ENCODE data around the gene APOL5. TPM values are rescaled to one million over a fixed set of nuclear protein-coding genes. Genes with fewer than 3 reads are reported as not detected.
"Not testable (repeated sequence)": the region's sequence is repeated elsewhere in the genome, so short reads cannot be mapped to it uniquely, and the experiment has no call there.

APOL5 gene
- not detected for total RNA-seq

DNA sequence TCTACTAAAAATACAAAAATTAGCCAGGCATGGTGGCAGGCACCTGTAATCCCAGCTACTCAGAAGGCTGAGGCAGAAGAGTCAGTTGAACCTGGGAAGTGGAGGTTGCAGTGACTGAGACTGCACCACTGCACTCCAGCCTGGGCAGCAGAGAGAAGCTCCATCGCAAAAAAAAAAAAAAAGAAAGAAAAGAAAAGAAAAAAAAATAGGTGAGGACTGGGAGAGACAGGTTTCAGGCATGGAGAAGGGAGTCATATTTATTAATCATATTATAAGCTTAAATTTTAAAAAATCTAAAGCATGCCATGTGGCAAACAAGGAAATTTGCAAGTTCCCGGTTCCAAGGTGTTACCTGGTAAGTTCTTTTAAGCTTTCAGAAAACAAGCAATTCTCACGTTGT, at the start of gene APOL5:
Gene APOL5 (plus strand): TSS at position 301 of the 400 bp plus-strand sequence. CDS start 0 bp downstream, at position 301.
- CTCF ChIA-PET: interaction anchor here (0.6 kb wide), 1 partner anchor 157 kb away, joined by 3 read pairs; no protein-coding TSS in a partner anchor
- Mint-ChIP-seq H3K4me1 (ENCODE audit: low read depth) (no peaks in the 10 kb centered on the region), H3K27me3 (ENCODE audit: low read depth) (peaks cover 4% of the 10 kb centered on the region), H3K9me3 (peaks cover 5% of the 10 kb centered on the region), H3K36me3 (ENCODE audit: low read depth) (no peaks in the 10 kb centered on the region), H3K4me3 (no peak within 1 kb of the TSS), H3K27ac (no peak within 1 kb of the TSS)
- DNase-seq: no peak
- intact Hi-C loops (cut with micrococcal nuclease): no loop called here

DNA sequence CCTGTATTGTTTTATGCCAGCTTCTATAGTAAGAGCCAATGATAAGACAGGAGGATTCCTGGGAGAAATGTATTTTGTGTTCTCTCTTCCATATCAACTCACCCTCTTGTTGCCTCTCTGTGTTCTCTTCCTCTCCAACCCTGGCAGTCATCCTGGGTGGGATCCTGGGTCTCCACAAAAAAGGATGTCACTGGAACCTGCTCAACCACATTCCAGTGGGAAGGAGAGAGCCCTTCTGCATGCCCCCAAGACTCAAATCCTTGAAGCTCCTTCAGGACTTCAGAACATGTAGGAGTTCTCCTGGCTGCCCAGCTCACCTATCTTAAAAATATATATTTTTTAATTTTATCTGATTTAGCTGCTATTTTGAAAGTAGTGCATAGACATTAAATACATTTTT, 43.3 kb upstream of the APOL5 start:
- Mint-ChIP-seq H3K27me3 (ENCODE audit: low read depth) (no peaks in the 10 kb centered on the region), H3K4me1 (ENCODE audit: low read depth) (peaks cover 12% of the 10 kb centered on the region), H3K27ac (no peak overlapping the region), H3K4me3 (no peak overlapping the region), H3K9me3 (peaks cover 45% of the 10 kb centered on the region), H3K36me3 (ENCODE audit: low read depth) (peaks cover 17% of the 10 kb centered on the region)
- intact Hi-C loops (cut with micrococcal nuclease): no loop called here
- CTCF ChIA-PET: no interaction called here
- DNase-seq: no peak

GRCh38 chr22:35676065-35676464, 41.6 kb upstream of the APOL5 start:
- Mint-ChIP-seq H3K4me1 (ENCODE audit: low read depth) (peaks cover 26% of the 10 kb centered on the region), H3K36me3 (ENCODE audit: low read depth) (peaks cover 20% of the 10 kb centered on the region), H3K9me3 (peaks cover 47% of the 10 kb centered on the region)
- intact Hi-C loops (cut with micrococcal nuclease); DNase-seq; CTCF ChIA-PET; H3K4me3 Mint-ChIP-seq; H3K27me3 Mint-ChIP-seq (ENCODE audit: low read depth); H3K27ac Mint-ChIP-seq: not testable (repeated sequence)

- intact Hi-C loops (cut with micrococcal nuclease): no loop called here
- H3K9me3 Mint-ChIP-seq: peaks cover 49% of the 10 kb centered on the region
- peaks cover 17% of the 10 kb centered on the region for H3K36me3 Mint-ChIP-seq (ENCODE audit: low read depth)
- no peaks in the 10 kb centered on the region for H3K27me3 Mint-ChIP-seq (ENCODE audit: low read depth)
- H3K27ac Mint-ChIP-seq: no peak overlapping the region
- no peak for DNase-seq
- no peak overlapping the region for H3K4me3 Mint-ChIP-seq
- peaks cover 26% of the 10 kb centered on the region for H3K4me1 Mint-ChIP-seq (ENCODE audit: low read depth)
- CTCF ChIA-PET: interaction anchor here (0.5 to 1.2 kb wide), 2 partner anchors 50 to 198 kb away, joined by 3 to 4 read pairs; no protein-coding TSS in a partner anchor
Measured at GRCh38 chr22:35677460-35678187, 40.0 kb upstream of the APOL5 start.

DNA sequence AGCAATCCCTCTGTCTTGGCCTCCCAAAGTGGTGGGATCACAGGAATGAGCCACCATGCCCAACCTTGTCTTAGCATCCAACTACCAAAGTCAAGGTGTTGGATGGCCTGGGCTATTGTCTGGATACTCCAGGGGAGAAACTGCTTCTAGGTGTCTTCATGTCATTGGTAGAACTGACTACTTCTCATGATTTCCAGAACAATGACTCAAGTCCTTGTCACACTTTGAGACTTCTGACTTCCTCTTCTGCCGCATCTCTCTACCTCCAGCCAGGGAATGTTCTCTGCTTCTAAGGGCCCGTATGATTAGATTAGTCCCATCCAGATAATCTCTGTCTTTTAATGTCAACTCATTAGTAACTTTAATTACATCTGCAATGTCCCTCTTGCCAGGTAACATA, 38.8 kb upstream of the APOL5 start:
- intact Hi-C loops (cut with micrococcal nuclease): loop anchor here (1.0 kb wide), 2 partner anchors 19 to 31 kb away; partner anchors contain the start of gene APOL6
- peaks cover 26% of the 10 kb centered on the region for H3K4me1 Mint-ChIP-seq (ENCODE audit: low read depth)
- H3K4me3 Mint-ChIP-seq: no peak overlapping the region
- CTCF ChIA-PET: interaction anchor here (0.5 to 1.2 kb wide), 2 partner anchors 8 to 51 kb away, joined by 3 to 4 read pairs; no protein-coding TSS in a partner anchor
- peaks cover 17% of the 10 kb centered on the region for H3K36me3 Mint-ChIP-seq (ENCODE audit: low read depth)
- H3K27ac Mint-ChIP-seq: peak overlapping the region; percentile 80
- no peaks in the 10 kb centered on the region for H3K27me3 Mint-ChIP-seq (ENCODE audit: low read depth)
- peaks cover 45% of the 10 kb centered on the region for H3K9me3 Mint-ChIP-seq
- peak; percentile 16 for DNase-seq

DNA sequence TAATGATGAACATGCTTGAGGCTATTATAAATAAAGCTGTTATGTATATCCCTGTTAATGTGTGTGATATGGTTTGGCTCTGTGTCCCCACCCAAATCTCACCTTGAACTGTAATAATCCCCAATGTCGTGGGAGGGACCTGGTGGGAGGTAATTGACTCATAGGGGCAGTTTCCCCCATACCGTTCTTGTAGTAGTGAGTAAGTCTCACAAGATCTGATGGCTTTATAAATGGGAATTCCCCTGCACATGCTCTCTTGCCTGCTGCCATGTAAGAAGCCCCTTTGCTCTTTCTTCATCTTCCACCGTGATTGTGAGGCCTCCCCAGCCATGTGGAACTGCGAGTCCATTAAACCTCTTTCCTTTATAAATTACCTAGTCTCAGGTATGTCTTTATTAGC, 38.2 kb upstream of the APOL5 start:
- CTCF ChIA-PET; H3K4me3 Mint-ChIP-seq; H3K27me3 Mint-ChIP-seq (ENCODE audit: low read depth): not testable (repeated sequence)
- H3K9me3 Mint-ChIP-seq: peaks cover 45% of the 10 kb centered on the region
- H3K27ac Mint-ChIP-seq: peak overlapping the region; percentile 80
- intact Hi-C loops (cut with micrococcal nuclease): loop anchor here (1.0 kb wide), 2 partner anchors 19 to 31 kb away; partner anchors contain the start of gene APOL6
- peaks cover 26% of the 10 kb centered on the region for H3K4me1 Mint-ChIP-seq (ENCODE audit: low read depth)
- DNase-seq: peak; percentile 80
- peaks cover 17% of the 10 kb centered on the region for H3K36me3 Mint-ChIP-seq (ENCODE audit: low read depth)

DNA sequence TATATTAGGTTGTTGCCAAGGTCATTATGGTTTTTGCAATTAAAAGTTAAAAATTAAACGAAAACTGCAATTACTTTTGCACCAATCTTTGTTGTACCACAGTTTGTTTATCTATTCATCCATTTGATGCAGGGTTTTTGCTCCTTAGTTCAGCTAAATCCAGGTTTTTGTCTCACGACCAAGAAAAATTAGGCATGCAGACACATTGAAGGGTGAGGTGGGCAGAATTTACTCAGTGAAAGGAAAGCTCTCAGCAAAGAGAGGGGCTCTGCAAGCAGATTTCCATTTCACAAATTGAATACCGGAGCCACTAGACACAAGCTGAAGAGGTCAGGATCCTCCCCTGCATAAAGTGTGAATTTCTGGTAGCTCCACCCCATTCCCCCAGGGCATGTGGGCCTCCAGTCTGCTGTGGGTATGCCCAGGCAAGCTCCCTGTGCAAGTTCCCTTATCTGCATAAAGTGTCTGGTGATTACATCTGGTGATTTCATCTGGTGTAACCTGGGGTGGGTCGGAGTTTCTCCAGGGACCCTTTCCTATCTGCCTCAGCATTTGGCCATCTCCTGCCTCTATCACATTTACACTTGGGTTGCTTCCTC, 36.1 kb upstream of the APOL5 start:
- no peaks in the 10 kb centered on the region for H3K27me3 Mint-ChIP-seq (ENCODE audit: low read depth)
- H3K4me3 Mint-ChIP-seq: no peak overlapping the region
- H3K27ac Mint-ChIP-seq: no peak overlapping the region
- H3K36me3 Mint-ChIP-seq (ENCODE audit: low read depth): peaks cover 7% of the 10 kb centered on the region
- CTCF ChIA-PET: no interaction called here
- intact Hi-C loops (cut with micrococcal nuclease): no loop called here
- peaks cover 33% of the 10 kb centered on the region for H3K9me3 Mint-ChIP-seq
- peaks cover 25% of the 10 kb centered on the region for H3K4me1 Mint-ChIP-seq (ENCODE audit: low read depth)
- DNase-seq: no peak

DNA sequence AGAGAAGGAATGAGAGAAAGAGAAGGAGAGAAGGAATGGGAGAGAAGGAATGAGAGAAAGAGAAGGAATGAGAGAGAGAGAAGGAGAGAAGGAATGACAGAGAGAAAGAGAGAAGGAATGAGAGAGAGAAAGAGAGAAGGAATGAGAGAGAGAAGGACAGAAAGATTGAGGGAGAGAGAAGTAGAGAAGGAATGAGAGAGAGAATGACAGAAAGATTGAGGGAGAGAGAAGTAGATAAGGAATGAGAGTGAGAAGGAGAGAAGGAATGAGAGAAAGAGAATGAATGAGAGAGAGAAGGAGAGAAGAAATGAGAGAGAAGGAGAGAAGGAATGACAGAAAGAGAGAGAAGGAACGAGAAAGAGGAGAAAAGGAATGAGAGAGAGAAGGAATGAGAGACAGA, 34.1 kb upstream of the APOL5 start:
- CTCF ChIA-PET: interaction anchor here (1.1 kb wide), 1 partner anchor 19 kb away, joined by 3 read pairs; no protein-coding TSS in a partner anchor
- H3K9me3 Mint-ChIP-seq: peaks cover 22% of the 10 kb centered on the region
- no peak for DNase-seq
- H3K36me3 Mint-ChIP-seq (ENCODE audit: low read depth): peaks cover 7% of the 10 kb centered on the region
- intact Hi-C loops (cut with micrococcal nuclease): no loop called here
- no peak overlapping the region for H3K4me3 Mint-ChIP-seq
- no peaks in the 10 kb centered on the region for H3K27me3 Mint-ChIP-seq (ENCODE audit: low read depth)
- peaks cover 23% of the 10 kb centered on the region for H3K4me1 Mint-ChIP-seq (ENCODE audit: low read depth)
- H3K27ac Mint-ChIP-seq: no peak overlapping the region

DNA sequence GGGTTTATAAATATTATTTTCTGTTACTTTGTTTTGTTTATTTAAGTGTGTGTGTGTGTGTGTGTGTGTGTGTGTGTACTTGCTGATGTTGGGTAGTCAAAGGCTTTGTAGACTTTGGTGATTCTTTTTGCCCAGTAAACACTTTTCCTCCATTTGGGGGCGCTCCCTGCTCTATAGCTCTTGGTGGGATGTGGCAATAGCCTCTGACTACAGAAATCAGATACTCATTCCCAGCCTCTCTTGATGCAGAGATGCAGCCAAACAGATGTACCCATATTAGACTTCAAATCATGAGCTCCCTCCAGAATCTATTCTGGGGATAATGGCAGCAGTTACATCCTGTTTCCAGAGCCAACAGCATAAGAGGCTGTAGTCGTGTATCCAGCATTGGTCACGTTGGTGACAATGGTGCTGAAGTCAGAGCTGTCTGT, 33.4 kb upstream of the APOL5 start:
- peaks cover 3% of the 10 kb centered on the region for H3K36me3 Mint-ChIP-seq (ENCODE audit: low read depth)
- no peak for DNase-seq
- intact Hi-C loops (cut with micrococcal nuclease): no loop called here
- H3K4me1 Mint-ChIP-seq (ENCODE audit: low read depth): peaks cover 15% of the 10 kb centered on the region
- H3K9me3 Mint-ChIP-seq: peaks cover 14% of the 10 kb centered on the region
- H3K27me3 Mint-ChIP-seq (ENCODE audit: low read depth): no peaks in the 10 kb centered on the region
- H3K27ac Mint-ChIP-seq: no peak overlapping the region
- H3K4me3 Mint-ChIP-seq: no peak overlapping the region
- CTCF ChIA-PET: interaction anchor here (0.6 to 1.1 kb wide), 4 partner anchors 19 to 77 kb away, joined by 3 to 4 read pairs (median 3); no protein-coding TSS in a partner anchor

DNA sequence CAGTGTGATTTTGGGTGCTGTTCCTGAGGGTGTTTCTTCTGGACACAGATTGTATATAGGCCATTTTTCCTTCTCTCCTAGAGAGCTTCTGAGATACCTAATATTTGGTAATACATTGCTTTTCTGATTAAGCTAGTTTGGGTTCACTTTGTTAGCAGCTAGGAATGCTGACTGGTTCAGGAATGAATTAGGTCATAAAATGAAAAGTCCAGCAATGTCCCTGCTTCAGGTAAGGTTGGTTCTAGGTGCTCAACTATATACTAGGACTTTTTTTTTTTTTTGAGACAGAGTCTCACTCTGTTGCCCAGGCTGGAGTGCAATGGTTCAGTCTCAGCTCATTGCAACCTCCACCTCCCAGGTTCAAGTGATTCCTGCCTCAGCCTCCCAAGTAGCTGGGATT, 32.9 kb upstream of the APOL5 start:
- Mint-ChIP-seq H3K4me1 (ENCODE audit: low read depth) (peaks cover 11% of the 10 kb centered on the region), H3K36me3 (ENCODE audit: low read depth) (peaks cover 3% of the 10 kb centered on the region), H3K9me3 (peaks cover 12% of the 10 kb centered on the region), H3K27me3 (ENCODE audit: low read depth) (no peaks in the 10 kb centered on the region), H3K27ac (no peak overlapping the region), H3K4me3 (no peak overlapping the region)
- CTCF ChIA-PET: interaction anchor here (0.6 to 1.1 kb wide), 4 partner anchors 20 to 77 kb away, joined by 3 to 4 read pairs (median 3); no protein-coding TSS in a partner anchor
- intact Hi-C loops (cut with micrococcal nuclease): no loop called here
- DNase-seq: no peak

DNA sequence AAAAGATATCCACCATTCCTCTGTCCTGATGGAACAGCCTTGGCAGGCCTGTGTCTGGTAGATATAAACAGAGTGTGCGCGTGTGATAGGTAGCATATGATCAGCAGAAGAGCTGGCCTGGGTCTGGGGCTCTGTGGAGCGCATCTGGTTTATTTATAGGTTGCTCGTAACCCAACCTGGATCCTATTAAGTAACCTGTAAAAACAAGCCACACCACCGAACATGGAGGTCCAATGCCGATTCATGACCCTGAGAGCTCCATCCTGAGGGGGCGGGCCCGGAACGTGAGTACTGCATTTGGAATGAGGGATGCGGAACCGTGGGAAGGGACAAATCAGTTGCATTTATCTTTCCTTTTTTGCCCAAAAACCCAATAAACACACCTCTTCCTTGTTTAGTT, 31.9 kb upstream of the APOL5 start:
- no peak for DNase-seq
- Mint-ChIP-seq H3K4me1 (ENCODE audit: low read depth) (peaks cover 3% of the 10 kb centered on the region), H3K4me3 (no peak overlapping the region), H3K36me3 (ENCODE audit: low read depth) (peaks cover 2% of the 10 kb centered on the region), H3K27me3 (ENCODE audit: low read depth) (no peaks in the 10 kb centered on the region), H3K9me3 (peaks cover 11% of the 10 kb centered on the region), H3K27ac (no peak overlapping the region)
- intact Hi-C loops (cut with micrococcal nuclease): no loop called here
- CTCF ChIA-PET: no interaction called here

DNA sequence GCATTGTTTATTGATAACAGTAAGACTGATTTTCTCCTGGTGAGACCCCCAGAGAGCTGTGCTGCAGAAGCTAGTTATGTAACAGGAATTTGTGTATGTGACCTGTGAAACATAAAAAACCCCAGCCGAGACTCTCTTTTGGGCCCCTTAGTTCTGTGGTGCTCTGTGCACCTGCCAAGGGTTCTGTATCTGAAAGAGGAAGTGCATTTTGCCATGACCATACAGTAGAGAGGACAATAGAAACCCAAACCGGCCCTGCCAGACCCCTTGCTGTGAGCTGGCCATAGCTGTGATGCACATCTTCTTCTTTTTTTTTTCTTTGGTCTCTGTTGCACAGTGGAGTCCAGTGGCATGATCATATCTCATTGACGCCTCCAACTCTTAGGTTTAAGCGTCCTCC, 31.4 kb upstream of the APOL5 start:
- Mint-ChIP-seq H3K4me1 (ENCODE audit: low read depth) (no peaks in the 10 kb centered on the region), H3K36me3 (ENCODE audit: low read depth) (no peaks in the 10 kb centered on the region), H3K27me3 (ENCODE audit: low read depth) (no peaks in the 10 kb centered on the region), H3K9me3 (peaks cover 7% of the 10 kb centered on the region), H3K4me3 (no peak overlapping the region), H3K27ac (no peak overlapping the region)
- no peak for DNase-seq
- intact Hi-C loops (cut with micrococcal nuclease): no loop called here
- CTCF ChIA-PET: interaction anchor here (0.7 kb wide), 1 partner anchor 8 kb away, joined by 3 read pairs; no protein-coding TSS in a partner anchor
